WTC11 (cell line): ENCODE results near the gene PAPSS1. TPM values are rescaled to one million over a fixed set of nuclear protein-coding genes. Genes with fewer than 3 reads are reported as not detected.

Experiments used
- ATAC-seq: fragments of 200-7000 bp; cut with Tn5 transposase; 2 replicates; pipeline ENCODE4 v1.10.0; 2021; ENCODE audit warnings: mild to moderate bottlenecking, moderate library complexity
- CTCF ChIA-PET: fragments of 300-600 bp; sonication (Branson Sonifier 250); formaldehyde crosslinking; loops from one replicate; lab custom pipeline; 2021; ENCODE audit warnings: antibody characterized with exemption; lab: Charles Lee
- POLR2A ChIA-PET: fragments of 350-600 bp; sonication (Branson Sonifier 250); formaldehyde crosslinking; loops from one replicate; lab custom pipeline; 2021; ENCODE audit warnings: antibody characterized with exemption; lab: Charles Lee
- DNase-seq: peaks from one replicate; pipeline ENCODE4 v3.0.0; 2021; ENCODE audit warnings: low spot score
- H3K27ac Mint-ChIP-seq: 2 replicates; pipeline ENCODE4 v1.8.0; 2021; ENCODE audit warnings: mixed read lengths
- H3K27me3 Mint-ChIP-seq: 2 replicates; pipeline ENCODE4 v1.8.0; 2021; ENCODE audit warnings: low read depth, mild to moderate bottlenecking, moderate library complexity, mixed read lengths
- H3K36me3 Mint-ChIP-seq: 2 replicates; pipeline ENCODE4 v1.8.0; 2021; ENCODE audit warnings: mixed read lengths
- H3K4me1 Mint-ChIP-seq: 2 replicates; pipeline ENCODE4 v1.8.0; 2022; ENCODE audit warnings: mixed read lengths
- H3K4me3 Mint-ChIP-seq: 2 replicates; pipeline ENCODE4 v1.8.0; 2021; ENCODE audit warnings: mild to moderate bottlenecking, moderate library complexity, mixed read lengths
- H3K9me3 Mint-ChIP-seq: 2 replicates; pipeline ENCODE4 v1.8.0; 2021; ENCODE audit warnings: mixed read lengths
- ATF1 ChIP-seq: sonication (generic); formaldehyde crosslinking; IDR thresholded peaks from 2 replicates; pipeline ENCODE4 v1.8.1; 2023; ENCODE audit warnings: mild to moderate bottlenecking, moderate library complexity, missing genetic modification reagents
- ETV6 ChIP-seq: sonication (generic); formaldehyde crosslinking; IDR thresholded peaks from 2 replicates; pipeline ENCODE4 v1.8.1; 2022; ENCODE audit warnings: mild to moderate bottlenecking, missing genetic modification reagents
- FOXJ3 ChIP-seq: sonication (generic); formaldehyde crosslinking; IDR thresholded peaks from 2 replicates; pipeline ENCODE4 v1.9.0; 2021; ENCODE audit warnings: missing genetic modification reagents, mild to moderate bottlenecking, borderline replicate concordance
- FOXK1 ChIP-seq: sonication (generic); formaldehyde crosslinking; IDR thresholded peaks from 2 replicates; pipeline ENCODE4 v1.8.0; 2022; ENCODE audit warnings: mild to moderate bottlenecking, moderate library complexity, missing genetic modification reagents
- GRHL2 ChIP-seq: fragments of 250-450 bp; sonication (Bioruptor Pico); IDR thresholded peaks from 2 replicates; pipeline ENCODE4 v1.8.0; 2022; ENCODE audit warnings: mild to moderate bottlenecking, moderate library complexity; ENCODE audit not compliant: insufficient replicate concordance, severe bottlenecking
- SMAD4 ChIP-seq: sonication (generic); formaldehyde crosslinking; IDR thresholded peaks from 2 replicates; pipeline ENCODE4 v1.8.0; 2022; ENCODE audit warnings: mild to moderate bottlenecking, missing genetic modification reagents
- ZNF263 ChIP-seq: sonication (generic); formaldehyde crosslinking; IDR thresholded peaks from 2 replicates; pipeline ENCODE4 v1.8.1; 2022; ENCODE audit warnings: low read depth, mild to moderate bottlenecking, moderate library complexity, missing genetic modification reagents
- ZNF396 ChIP-seq: fragments of 250-450 bp; sonication (Bioruptor Pico); IDR thresholded peaks from 2 replicates; pipeline ENCODE4 v1.8.0; 2021; ENCODE audit warnings: mild to moderate bottlenecking, moderate library complexity, borderline replicate concordance
- ZNF416 ChIP-seq: fragments of 250-450 bp; sonication (Bioruptor Pico); IDR thresholded peaks from 2 replicates; pipeline ENCODE4 v1.9.0; 2021; ENCODE audit warnings: mild to moderate bottlenecking, inconsistent platforms
- ZNF671 ChIP-seq: fragments of 250-450 bp; sonication (Bioruptor Pico); IDR thresholded peaks from 2 replicates; pipeline ENCODE4 v1.8.0; 2021; ENCODE audit warnings: mild to moderate bottlenecking
- total RNA-seq: library from RNA; stranded (reverse); gene quantifications from 3 replicates; pipeline ENCODE4 v1.2.3, GENCODE V29; 2021
- TF ChIP-seq, protein P1 (sequence below): fragments of 250-450 bp; sonication (Bioruptor Pico); IDR thresholded peaks from 2 replicates; pipeline ENCODE4 v1.9.0; 2021; ENCODE audit warnings: mild to moderate bottlenecking, borderline replicate concordance
- TF ChIP-seq, protein P2 (sequence below): sonication (generic); formaldehyde crosslinking; IDR thresholded peaks from 2 replicates; pipeline ENCODE4 v1.8.0; 2022; ENCODE audit warnings: mild to moderate bottlenecking, missing genetic modification reagents
- TF ChIP-seq, protein P3 (sequence below): sonication (generic); formaldehyde crosslinking; IDR thresholded peaks from 2 replicates; pipeline ENCODE4 v1.8.1; 2023; ENCODE audit warnings: mild to moderate bottlenecking, missing genetic modification reagents, borderline replicate concordance
- TF ChIP-seq, protein P4 (sequence below): sonication (generic); formaldehyde crosslinking; IDR thresholded peaks from 2 replicates; pipeline ENCODE4 v1.8.0; 2022; ENCODE audit warnings: mild to moderate bottlenecking, missing genetic modification reagents
- TF ChIP-seq, protein P5 (sequence below): sonication (generic); formaldehyde crosslinking; IDR thresholded peaks from 2 replicates; pipeline ENCODE4 v1.8.1; 2023; ENCODE audit warnings: mild to moderate bottlenecking, missing genetic modification reagents
- TF ChIP-seq, protein P6 (sequence below): sonication (generic); formaldehyde crosslinking; IDR thresholded peaks from 2 replicates; pipeline ENCODE4 v1.8.0; 2022; ENCODE audit warnings: mild to moderate bottlenecking, missing genetic modification reagents
- TF ChIP-seq, protein P7 (sequence below): sonication (generic); formaldehyde crosslinking; IDR thresholded peaks from 2 replicates; pipeline ENCODE4 v1.8.1; 2022; ENCODE audit warnings: missing genetic modification reagents, borderline replicate concordance
- TF ChIP-seq, protein P8 (sequence below): sonication (generic); formaldehyde crosslinking; IDR thresholded peaks from 2 replicates; pipeline ENCODE4 v1.8.1; 2023; ENCODE audit warnings: mild to moderate bottlenecking, missing genetic modification reagents
- TF ChIP-seq, protein P9 (sequence below): fragments of 250-450 bp; sonication (Bioruptor Pico); IDR thresholded peaks from 2 replicates; pipeline ENCODE4 v1.9.0; 2021; ENCODE audit warnings: moderate library complexity, mild to moderate bottlenecking, inconsistent platforms, borderline replicate concordance

Gene PAPSS1
- total RNA-seq, 1 experiment from 2014 or later, result 62.9 TPM

DNA sequence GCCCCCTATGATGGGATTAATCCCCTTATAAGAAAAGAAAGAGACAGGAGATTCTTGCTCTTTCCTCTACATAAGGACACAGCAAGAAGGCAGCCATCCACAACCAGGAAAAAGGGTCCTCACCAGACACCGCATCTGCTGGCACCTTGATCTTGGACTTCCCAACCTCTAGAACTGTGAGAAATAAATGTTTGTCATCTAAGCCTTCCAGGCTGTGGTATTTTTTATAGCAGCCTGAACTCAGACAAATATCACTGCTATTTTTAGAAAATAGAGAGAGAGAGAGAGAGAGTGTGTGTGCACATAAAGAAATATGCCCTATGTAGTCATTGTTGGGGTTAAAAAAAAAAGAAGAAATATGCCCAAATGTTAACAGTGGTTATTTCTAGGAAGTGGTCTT, 104.2 kb downstream of the PAPSS1 start (continued):
- TF ChIP-seq, protein P1, sequence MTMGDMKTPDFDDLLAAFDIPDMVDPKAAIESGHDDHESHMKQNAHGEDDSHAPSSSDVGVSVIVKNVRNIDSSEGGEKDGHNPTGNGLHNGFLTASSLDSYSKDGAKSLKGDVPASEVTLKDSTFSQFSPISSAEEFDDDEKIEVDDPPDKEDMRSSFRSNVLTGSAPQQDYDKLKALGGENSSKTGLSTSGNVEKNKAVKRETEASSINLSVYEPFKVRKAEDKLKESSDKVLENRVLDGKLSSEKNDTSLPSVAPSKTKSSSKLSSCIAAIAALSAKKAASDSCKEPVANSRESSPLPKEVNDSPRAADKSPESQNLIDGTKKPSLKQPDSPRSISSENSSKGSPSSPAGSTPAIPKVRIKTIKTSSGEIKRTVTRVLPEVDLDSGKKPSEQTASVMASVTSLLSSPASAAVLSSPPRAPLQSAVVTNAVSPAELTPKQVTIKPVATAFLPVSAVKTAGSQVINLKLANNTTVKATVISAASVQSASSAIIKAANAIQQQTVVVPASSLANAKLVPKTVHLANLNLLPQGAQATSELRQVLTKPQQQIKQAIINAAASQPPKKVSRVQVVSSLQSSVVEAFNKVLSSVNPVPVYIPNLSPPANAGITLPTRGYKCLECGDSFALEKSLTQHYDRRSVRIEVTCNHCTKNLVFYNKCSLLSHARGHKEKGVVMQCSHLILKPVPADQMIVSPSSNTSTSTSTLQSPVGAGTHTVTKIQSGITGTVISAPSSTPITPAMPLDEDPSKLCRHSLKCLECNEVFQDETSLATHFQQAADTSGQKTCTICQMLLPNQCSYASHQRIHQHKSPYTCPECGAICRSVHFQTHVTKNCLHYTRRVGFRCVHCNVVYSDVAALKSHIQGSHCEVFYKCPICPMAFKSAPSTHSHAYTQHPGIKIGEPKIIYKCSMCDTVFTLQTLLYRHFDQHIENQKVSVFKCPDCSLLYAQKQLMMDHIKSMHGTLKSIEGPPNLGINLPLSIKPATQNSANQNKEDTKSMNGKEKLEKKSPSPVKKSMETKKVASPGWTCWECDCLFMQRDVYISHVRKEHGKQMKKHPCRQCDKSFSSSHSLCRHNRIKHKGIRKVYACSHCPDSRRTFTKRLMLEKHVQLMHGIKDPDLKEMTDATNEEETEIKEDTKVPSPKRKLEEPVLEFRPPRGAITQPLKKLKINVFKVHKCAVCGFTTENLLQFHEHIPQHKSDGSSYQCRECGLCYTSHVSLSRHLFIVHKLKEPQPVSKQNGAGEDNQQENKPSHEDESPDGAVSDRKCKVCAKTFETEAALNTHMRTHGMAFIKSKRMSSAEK, result no peak
- TF ChIP-seq GRHL2 (CRISPR knock-in tag) (no peak), ZNF671 (no peak), ETV6 (CRISPR knock-in tag) (no peak), FOXJ3 (CRISPR knock-in tag) (no peak), SMAD4 (CRISPR knock-in tag) (no peak)
- TF ChIP-seq, protein P2, sequence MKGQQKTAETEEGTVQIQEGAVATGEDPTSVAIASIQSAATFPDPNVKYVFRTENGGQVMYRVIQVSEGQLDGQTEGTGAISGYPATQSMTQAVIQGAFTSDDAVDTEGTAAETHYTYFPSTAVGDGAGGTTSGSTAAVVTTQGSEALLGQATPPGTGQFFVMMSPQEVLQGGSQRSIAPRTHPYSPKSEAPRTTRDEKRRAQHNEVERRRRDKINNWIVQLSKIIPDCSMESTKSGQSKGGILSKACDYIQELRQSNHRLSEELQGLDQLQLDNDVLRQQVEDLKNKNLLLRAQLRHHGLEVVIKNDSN (CRISPR knock-in tag), result no peak
- TF ChIP-seq, protein P3, sequence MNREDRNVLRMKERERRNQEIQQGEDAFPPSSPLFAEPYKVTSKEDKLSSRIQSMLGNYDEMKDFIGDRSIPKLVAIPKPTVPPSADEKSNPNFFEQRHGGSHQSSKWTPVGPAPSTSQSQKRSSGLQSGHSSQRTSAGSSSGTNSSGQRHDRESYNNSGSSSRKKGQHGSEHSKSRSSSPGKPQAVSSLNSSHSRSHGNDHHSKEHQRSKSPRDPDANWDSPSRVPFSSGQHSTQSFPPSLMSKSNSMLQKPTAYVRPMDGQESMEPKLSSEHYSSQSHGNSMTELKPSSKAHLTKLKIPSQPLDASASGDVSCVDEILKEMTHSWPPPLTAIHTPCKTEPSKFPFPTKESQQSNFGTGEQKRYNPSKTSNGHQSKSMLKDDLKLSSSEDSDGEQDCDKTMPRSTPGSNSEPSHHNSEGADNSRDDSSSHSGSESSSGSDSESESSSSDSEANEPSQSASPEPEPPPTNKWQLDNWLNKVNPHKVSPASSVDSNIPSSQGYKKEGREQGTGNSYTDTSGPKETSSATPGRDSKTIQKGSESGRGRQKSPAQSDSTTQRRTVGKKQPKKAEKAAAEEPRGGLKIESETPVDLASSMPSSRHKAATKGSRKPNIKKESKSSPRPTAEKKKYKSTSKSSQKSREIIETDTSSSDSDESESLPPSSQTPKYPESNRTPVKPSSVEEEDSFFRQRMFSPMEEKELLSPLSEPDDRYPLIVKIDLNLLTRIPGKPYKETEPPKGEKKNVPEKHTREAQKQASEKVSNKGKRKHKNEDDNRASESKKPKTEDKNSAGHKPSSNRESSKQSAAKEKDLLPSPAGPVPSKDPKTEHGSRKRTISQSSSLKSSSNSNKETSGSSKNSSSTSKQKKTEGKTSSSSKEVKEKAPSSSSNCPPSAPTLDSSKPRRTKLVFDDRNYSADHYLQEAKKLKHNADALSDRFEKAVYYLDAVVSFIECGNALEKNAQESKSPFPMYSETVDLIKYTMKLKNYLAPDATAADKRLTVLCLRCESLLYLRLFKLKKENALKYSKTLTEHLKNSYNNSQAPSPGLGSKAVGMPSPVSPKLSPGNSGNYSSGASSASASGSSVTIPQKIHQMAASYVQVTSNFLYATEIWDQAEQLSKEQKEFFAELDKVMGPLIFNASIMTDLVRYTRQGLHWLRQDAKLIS (CRISPR knock-in tag), result no peak

DNA sequence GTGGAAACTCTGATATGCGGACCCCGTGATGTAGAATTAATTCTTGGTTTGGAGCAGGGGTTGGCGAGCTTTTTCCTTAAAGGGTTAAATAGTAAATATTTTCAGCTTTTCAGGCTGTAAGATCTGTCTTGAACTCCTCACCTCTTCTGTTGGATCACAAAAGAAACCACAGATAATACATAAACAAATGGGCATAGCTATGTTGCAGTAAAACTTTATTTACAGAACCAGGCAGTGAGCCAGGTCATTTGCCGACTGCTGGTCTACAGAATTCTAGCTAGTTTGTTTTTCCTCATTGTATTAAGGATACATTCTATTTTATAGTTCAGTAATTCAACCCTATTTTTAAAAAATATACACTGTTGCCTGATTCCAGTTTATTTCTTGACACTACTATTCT, 116.6 kb downstream of the PAPSS1 start:
- Mint-ChIP-seq H3K4me1 (0 out of 2 replicates have a peak, but pooled peaks cover 3% of the 10 kb centered on the region), H3K36me3 (no peaks in the 10 kb centered on the region), H3K4me3 (no peak overlapping the region), H3K27me3 (no peaks in the 10 kb centered on the region), H3K9me3 (no peaks in the 10 kb centered on the region), H3K27ac (no peak overlapping the region)
- DNase-seq (no peak), ATAC-seq (no peak)
- ChIA-PET POLR2A (no interaction called here), CTCF (no interaction called here)
- TF ChIP-seq GRHL2 (CRISPR knock-in tag), result no peak
- TF ChIP-seq ATF1 (CRISPR knock-in tag), result no peak
- TF ChIP-seq, protein P4, sequence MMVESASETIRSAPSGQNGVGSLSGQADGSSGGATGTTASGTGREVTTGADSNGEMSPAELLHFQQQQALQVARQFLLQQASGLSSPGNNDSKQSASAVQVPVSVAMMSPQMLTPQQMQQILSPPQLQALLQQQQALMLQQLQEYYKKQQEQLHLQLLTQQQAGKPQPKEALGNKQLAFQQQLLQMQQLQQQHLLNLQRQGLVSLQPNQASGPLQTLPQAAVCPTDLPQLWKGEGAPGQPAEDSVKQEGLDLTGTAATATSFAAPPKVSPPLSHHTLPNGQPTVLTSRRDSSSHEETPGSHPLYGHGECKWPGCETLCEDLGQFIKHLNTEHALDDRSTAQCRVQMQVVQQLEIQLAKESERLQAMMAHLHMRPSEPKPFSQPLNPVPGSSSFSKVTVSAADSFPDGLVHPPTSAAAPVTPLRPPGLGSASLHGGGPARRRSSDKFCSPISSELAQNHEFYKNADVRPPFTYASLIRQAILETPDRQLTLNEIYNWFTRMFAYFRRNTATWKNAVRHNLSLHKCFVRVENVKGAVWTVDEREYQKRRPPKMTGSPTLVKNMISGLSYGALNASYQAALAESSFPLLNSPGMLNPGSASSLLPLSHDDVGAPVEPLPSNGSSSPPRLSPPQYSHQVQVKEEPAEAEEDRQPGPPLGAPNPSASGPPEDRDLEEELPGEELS (CRISPR knock-in tag), result no peak
- TF ChIP-seq ZNF396, result no peak
- no peak for TF ChIP-seq ZNF263 (CRISPR knock-in tag)
- TF ChIP-seq, protein P5, sequence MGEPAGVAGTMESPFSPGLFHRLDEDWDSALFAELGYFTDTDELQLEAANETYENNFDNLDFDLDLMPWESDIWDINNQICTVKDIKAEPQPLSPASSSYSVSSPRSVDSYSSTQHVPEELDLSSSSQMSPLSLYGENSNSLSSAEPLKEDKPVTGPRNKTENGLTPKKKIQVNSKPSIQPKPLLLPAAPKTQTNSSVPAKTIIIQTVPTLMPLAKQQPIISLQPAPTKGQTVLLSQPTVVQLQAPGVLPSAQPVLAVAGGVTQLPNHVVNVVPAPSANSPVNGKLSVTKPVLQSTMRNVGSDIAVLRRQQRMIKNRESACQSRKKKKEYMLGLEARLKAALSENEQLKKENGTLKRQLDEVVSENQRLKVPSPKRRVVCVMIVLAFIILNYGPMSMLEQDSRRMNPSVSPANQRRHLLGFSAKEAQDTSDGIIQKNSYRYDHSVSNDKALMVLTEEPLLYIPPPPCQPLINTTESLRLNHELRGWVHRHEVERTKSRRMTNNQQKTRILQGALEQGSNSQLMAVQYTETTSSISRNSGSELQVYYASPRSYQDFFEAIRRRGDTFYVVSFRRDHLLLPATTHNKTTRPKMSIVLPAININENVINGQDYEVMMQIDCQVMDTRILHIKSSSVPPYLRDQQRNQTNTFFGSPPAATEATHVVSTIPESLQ (CRISPR knock-in tag), result no peak
- TF ChIP-seq FOXK1 (CRISPR knock-in tag), result no peak
- TF ChIP-seq ETV6 (CRISPR knock-in tag), result no peak
- TF ChIP-seq, protein P6, sequence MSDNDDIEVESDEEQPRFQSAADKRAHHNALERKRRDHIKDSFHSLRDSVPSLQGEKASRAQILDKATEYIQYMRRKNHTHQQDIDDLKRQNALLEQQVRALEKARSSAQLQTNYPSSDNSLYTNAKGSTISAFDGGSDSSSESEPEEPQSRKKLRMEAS (CRISPR knock-in tag), result no peak
- no peak for TF ChIP-seq ZNF416 (CRISPR knock-in tag)
- TF ChIP-seq, protein P7, sequence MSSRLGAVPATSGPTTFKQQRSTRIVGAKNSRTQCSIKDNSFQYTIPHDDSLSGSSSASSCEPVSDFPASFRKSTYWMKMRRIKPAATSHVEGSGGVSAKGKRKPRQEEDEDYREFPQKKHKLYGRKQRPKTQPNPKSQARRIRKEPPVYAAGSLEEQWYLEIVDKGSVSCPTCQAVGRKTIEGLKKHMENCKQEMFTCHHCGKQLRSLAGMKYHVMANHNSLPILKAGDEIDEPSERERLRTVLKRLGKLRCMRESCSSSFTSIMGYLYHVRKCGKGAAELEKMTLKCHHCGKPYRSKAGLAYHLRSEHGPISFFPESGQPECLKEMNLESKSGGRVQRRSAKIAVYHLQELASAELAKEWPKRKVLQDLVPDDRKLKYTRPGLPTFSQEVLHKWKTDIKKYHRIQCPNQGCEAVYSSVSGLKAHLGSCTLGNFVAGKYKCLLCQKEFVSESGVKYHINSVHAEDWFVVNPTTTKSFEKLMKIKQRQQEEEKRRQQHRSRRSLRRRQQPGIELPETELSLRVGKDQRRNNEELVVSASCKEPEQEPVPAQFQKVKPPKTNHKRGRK (CRISPR knock-in tag), result no peak
- TF ChIP-seq, protein P8, sequence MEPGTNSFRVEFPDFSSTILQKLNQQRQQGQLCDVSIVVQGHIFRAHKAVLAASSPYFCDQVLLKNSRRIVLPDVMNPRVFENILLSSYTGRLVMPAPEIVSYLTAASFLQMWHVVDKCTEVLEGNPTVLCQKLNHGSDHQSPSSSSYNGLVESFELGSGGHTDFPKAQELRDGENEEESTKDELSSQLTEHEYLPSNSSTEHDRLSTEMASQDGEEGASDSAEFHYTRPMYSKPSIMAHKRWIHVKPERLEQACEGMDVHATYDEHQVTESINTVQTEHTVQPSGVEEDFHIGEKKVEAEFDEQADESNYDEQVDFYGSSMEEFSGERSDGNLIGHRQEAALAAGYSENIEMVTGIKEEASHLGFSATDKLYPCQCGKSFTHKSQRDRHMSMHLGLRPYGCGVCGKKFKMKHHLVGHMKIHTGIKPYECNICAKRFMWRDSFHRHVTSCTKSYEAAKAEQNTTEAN (CRISPR knock-in tag), result no peak
- TF ChIP-seq, protein P9, sequence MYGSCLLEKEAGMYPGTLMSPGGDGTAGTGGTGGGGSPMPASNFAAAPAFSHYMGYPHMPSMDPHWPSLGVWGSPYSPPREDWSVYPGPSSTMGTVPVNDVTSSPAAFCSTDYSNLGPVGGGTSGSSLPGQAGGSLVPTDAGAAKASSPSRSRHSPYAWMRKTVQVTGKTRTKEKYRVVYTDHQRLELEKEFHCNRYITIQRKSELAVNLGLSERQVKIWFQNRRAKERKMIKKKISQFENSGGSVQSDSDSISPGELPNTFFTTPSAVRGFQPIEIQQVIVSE (CRISPR knock-in tag), result no peak
